GM12878 (cell line): ENCODE data around the gene RBMS3. TPM values are rescaled to one million over a fixed set of nuclear protein-coding genes. Genes with fewer than 3 reads are reported as not detected.

Experiments used
- ATAC-seq: fragments of 200-7000 bp; cut with Tn5 transposase; 3 replicates; pipeline ENCODE4 v1.9.1; 2020; ENCODE audit warnings: mild to moderate bottlenecking, moderate library complexity
- BruUV-seq: library from RNA; stranded (reverse); fragments of 400-500 nt; replicated peaks from 2 replicates; lab custom pipeline; 2021; lab: Mats Ljungman, UMichigan
- CTCF ChIA-PET: fragments of 300-600 bp; sonication (Branson Sonifier 250); formaldehyde crosslinking; extraction: SDS; loops from one replicate; lab custom pipeline; 2021; ENCODE audit warnings: inconsistent platforms; lab: Yijun Ruan, JAX
- POLR2A ChIA-PET: fragments of 350-600 bp; formaldehyde crosslinking; extraction: SDS; loops from one replicate; lab custom pipeline; 2021; ENCODE audit warnings: inconsistent platforms; lab: Charles Lee
- RAD21 ChIA-PET: fragments of 300-600 bp; sonication (Branson Sonifier 250); formaldehyde crosslinking; loops from one replicate; lab custom pipeline; 2023; ENCODE audit warnings: antibody characterized with exemption; ENCODE audit not compliant: unreplicated experiment; lab: Charles Lee
- SMC1A ChIA-PET: fragments of 300-600 bp; sonication (Branson Sonifier 250); formaldehyde crosslinking; loops from one replicate; lab custom pipeline; 2023; ENCODE audit not compliant: unreplicated experiment, uncharacterized antibody; lab: Charles Lee
- DNase-seq: peaks from one replicate; pipeline ENCODE4 v3.0.0-alpha.2; 2011; ENCODE audit warnings: low read depth, low spot score
- FAIRE-seq: peaks from 3 replicates; lab custom pipeline; 2011; peaks lifted over from hg19 to GRCh38; lab: Jason Lieb, UNC
- H2AFZ ChIP-seq: 2 replicates; pipeline ENCODE4 v1.6.0; 2011; ENCODE audit warnings: low read depth, low read length, control low read depth; ENCODE audit not compliant: control insufficient read depth
- H3K27ac ChIP-seq: 2 replicates; pipeline ENCODE4 v1.5.1; 2011; ENCODE audit warnings: control low read depth; ENCODE audit not compliant: control insufficient read depth, insufficient read depth
- H3K27me3 ChIP-seq, 2 experiments: replicated peaks in 1 of 2; 2 replicates each; pipeline versions ENCODE4 v1.6.0 to v1.6.1; 2011; ENCODE audit warnings: low read length in 1 of 2; ENCODE audit not compliant: control insufficient read depth in 2 of 2, insufficient read depth in 2 of 2
- H3K36me3 ChIP-seq, 2 experiments: 2 replicates each; pipeline ENCODE4 v1.5.1; 2011; ENCODE audit warnings: low read length in 1 of 2; ENCODE audit not compliant: control insufficient read depth in 2 of 2, insufficient read depth in 2 of 2
- H3K4me1 ChIP-seq: 2 replicates; pipeline ENCODE4 v1.6.1; 2011; ENCODE audit warnings: mild to moderate bottlenecking, low read length, moderate library complexity, mixed read lengths; ENCODE audit not compliant: control insufficient read depth, insufficient read depth
- H3K4me2 ChIP-seq: 2 replicates; pipeline ENCODE4 v1.6.0; 2011; ENCODE audit warnings: control low read depth; ENCODE audit not compliant: control insufficient read depth, insufficient read depth
- H3K4me3 ChIP-seq: fragments of 200-600 bp; sonication (generic); 2 replicates; pipeline ENCODE4 v1.5.1; 2016
- H3K79me2 ChIP-seq: 2 replicates; pipeline ENCODE4 v1.6.0; 2011; ENCODE audit warnings: low read length; ENCODE audit not compliant: control insufficient read depth, insufficient read depth
- H3K9ac ChIP-seq: 2 replicates; pipeline ENCODE4 v1.8.0; 2011; ENCODE audit warnings: low read length, control low read depth, mixed read lengths; ENCODE audit not compliant: control insufficient read depth, insufficient read depth
- H3K9me3 ChIP-seq: replicated peaks from 3 replicates; pipeline ENCODE4 v1.5.1; 2011; ENCODE audit warnings: mild to moderate bottlenecking, low read length; ENCODE audit not compliant: control insufficient read depth, insufficient read depth
- H4K20me1 ChIP-seq: 2 replicates; pipeline ENCODE4 v1.6.0; 2011; ENCODE audit not compliant: control insufficient read depth, insufficient read depth
- MEF2B ChIP-seq: fragments of 450-650 bp; IDR thresholded peaks from 2 replicates; pipeline ENCODE4 v1.6.1; 2018; ENCODE audit warnings: mild to moderate bottlenecking, moderate library complexity; ENCODE audit not compliant: partially characterized antibody, poor library complexity, severe bottlenecking
- NFIC ChIP-seq: IDR thresholded peaks from 2 replicates; pipeline ENCODE4 v1.6.1; 2012; ENCODE audit warnings: low read depth, mild to moderate bottlenecking, inconsistent platforms, low read length, moderate library complexity
- TBL1XR1 ChIP-seq: IDR thresholded peaks from 2 replicates; pipeline ENCODE4 v1.6.1; 2012; ENCODE audit warnings: low read depth, low read length, improper control_type of control experiment
- ZNF24 ChIP-seq: fragments of 450-650 bp; IDR thresholded peaks from 2 replicates; pipeline ENCODE4 v1.6.1; 2017; ENCODE audit warnings: antibody characterized with exemption, mild to moderate bottlenecking
- WGBS: methylation state at CpG from one replicate; pipeline ENCODE4 v1.1.6; 2016; ENCODE audit warnings: low lambda C conversion rate; ENCODE audit not compliant: insufficient replicate concordance, insufficient coverage; ENCODE audit errors: missing lambda C conversion rate; 5-methylcytosine and 5-hydroxymethylcytosine counted together
- in situ Hi-C: fragments of 300-500 bp; cut with MboI; formaldehyde crosslinking; loops from 9 replicates; pipeline ENCODE4 v1.14.3; 2018; ENCODE audit warnings: mixed read lengths
- intact Hi-C: fragments of 100-400 bp; cut with micrococcal nuclease; formaldehyde crosslinking; loops from one replicate; pipeline ENCODE4 v1.14.2; 2022; ENCODE audit not compliant: unreplicated experiment
- polyA plus RNA-seq, 11 experiments: library from polyadenylated mRNA; depleted of rRNA in 4 of 11; unstranded in 6 of 11; stranded (reverse) in 5 of 11; fragments of >200 nt; fragmentation: Nextera tagmentation in 4 of 11; fragmentation: Illumina TruSeq in 1 of 11; extraction: Ambion mirVana in 4 of 11; extraction: Trizol in 1 of 11; gene quantifications; 1 replicate in 1 of 11; 2 replicates in 10 of 11; pipeline versions ENCODE4 v1.2.1 to v1.2.3, GENCODE V29; 2011 to 2016; ENCODE audit warnings: inconsistent platforms in 2 of 11, missing spikeins in 2 of 11, low read depth in 1 of 11
- total RNA-seq, 4 experiments: library from RNA; depleted of rRNA in 3 of 4; stranded (reverse); fragments of >200 nt in 3 of 4; fragmentation: Illumina TruSeq in 1 of 4; extraction: Trizol in 1 of 4; gene quantifications; 2 replicates each; pipeline versions ENCODE4 v1.2.1 to v1.2.3, GENCODE V29; 2013 to 2021
- TF ChIP-seq, protein P1 (sequence below): fragments of 450-650 bp; formaldehyde crosslinking; IDR thresholded peaks from 2 replicates; pipeline ENCODE4 v1.5.0; 2022; ENCODE audit warnings: mild to moderate bottlenecking, missing genetic modification characterization
- TF ChIP-seq, protein P2 (sequence below): IDR thresholded peaks from 2 replicates; pipeline ENCODE4 v1.6.1; 2012; ENCODE audit warnings: low read depth, low read length, improper control_type of control experiment
- TF ChIP-seq, protein P3 (sequence below): fragments of 450-650 bp; IDR thresholded peaks from 2 replicates; pipeline ENCODE4 v1.6.1; 2017; ENCODE audit warnings: mild to moderate bottlenecking

RBMS3 gene
- total and polyA plus RNA-seq, 10 of the 15 experiments (the other 5 are each of a cell fraction or from before 2014, with no cell fraction given): 0.79 to 4.7 (median 3.1) TPM

DNA sequence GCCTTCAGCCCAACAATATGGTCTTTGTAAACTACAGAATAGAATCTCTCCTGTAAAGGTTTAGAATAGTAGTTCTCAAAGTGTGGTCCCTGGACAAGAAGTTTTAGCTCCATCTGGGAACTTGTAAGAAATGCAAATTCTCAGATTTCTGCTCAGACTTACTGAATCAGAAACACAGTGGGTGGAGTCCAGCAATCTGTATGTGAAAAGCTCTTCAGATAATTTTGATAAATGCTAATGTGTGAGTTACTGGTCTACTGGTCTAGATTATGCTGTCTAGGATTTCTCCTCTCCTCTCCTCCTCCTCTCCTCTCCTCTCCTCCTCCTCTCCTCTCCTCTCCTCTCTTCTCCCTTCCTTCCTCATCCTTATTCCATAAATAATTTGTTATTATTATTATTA lies 57.5 kb downstream of the RBMS3 start (continued):
- TF ChIP-seq, protein P1, sequence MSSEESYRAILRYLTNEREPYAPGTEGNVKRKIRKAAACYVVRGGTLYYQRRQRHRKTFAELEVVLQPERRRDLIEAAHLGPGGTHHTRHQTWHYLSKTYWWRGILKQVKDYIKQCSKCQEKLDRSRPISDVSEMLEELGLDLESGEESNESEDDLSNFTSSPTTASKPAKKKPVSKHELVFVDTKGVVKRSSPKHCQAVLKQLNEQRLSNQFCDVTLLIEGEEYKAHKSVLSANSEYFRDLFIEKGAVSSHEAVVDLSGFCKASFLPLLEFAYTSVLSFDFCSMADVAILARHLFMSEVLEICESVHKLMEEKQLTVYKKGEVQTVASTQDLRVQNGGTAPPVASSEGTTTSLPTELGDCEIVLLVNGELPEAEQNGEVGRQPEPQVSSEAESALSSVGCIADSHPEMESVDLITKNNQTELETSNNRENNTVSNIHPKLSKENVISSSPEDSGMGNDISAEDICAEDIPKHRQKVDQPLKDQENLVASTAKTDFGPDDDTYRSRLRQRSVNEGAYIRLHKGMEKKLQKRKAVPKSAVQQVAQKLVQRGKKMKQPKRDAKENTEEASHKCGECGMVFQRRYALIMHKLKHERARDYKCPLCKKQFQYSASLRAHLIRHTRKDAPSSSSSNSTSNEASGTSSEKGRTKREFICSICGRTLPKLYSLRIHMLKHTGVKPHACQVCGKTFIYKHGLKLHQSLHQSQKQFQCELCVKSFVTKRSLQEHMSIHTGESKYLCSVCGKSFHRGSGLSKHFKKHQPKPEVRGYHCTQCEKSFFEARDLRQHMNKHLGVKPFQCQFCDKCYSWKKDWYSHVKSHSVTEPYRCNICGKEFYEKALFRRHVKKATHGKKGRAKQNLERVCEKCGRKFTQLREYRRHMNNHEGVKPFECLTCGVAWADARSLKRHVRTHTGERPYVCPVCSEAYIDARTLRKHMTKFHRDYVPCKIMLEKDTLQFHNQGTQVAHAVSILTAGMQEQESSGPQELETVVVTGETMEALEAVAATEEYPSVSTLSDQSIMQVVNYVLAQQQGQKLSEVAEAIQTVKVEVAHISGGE (CRISPR knock-in tag): no peak
- TF ChIP-seq TBL1XR1 (no peak), NFIC (no peak)
- TF ChIP-seq, protein P2, sequence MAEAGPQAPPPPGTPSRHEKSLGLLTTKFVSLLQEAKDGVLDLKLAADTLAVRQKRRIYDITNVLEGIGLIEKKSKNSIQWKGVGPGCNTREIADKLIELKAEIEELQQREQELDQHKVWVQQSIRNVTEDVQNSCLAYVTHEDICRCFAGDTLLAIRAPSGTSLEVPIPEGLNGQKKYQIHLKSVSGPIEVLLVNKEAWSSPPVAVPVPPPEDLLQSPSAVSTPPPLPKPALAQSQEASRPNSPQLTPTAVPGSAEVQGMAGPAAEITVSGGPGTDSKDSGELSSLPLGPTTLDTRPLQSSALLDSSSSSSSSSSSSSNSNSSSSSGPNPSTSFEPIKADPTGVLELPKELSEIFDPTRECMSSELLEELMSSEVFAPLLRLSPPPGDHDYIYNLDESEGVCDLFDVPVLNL: no peak

DNA sequence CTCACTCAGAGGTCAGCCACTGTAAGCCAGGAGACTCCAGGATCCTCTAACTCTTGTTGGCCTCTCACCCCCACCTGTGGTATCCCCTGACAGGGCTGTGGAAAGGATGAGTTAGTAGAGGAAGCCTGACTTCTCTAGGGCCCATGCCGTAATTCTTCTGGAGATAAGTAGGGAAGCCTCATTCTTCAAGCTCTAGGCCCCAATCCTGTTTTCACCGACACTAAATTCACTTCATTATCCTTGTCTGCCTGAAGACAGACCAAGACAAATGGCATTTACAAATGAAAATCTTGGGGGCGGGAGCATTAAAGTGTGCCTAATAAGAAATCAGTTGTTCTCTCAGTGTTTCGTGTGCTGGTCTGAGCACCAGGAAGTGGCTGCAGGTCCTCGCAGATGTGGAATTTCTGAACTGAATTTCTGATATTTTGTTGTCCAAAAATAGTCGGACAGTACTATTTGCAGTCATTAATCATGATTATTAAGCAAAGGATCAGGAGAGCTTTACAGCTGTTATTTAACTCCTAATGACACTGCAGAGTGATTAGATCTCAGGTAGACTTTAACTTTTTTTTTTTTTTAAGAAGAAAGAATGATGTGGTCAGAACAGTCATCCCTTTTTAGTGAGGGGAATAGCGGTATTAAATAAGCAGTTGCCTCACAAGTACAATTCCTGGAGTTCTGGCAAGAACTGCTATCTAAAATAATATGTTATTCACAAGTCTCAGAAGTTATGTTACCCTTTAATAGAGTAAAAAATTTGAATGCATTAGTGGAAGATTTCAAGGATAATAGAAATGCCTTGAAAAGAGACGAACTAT lies 58.4 kb downstream of the RBMS3 start:
- 54% methylated on average over 8 of the region's 8 CpGs for WGBS
- H3K9me3 ChIP-seq: no peaks in the 10 kb centered on the region; the same call in 2 of the 3 replicates
- H4K20me1 ChIP-seq: no peaks in the 10 kb centered on the region
- in situ Hi-C loops: no loop called here
- no peak overlapping the region for H3K4me2 ChIP-seq
- no peaks in the 10 kb centered on the region for H3K4me1 ChIP-seq
- H2AFZ ChIP-seq: no peak overlapping the region; the same call in 1 of the 2 replicates
- BruUV-seq: no TSS peak
- TF ChIP-seq MEF2B: no peak
- no peak for TF ChIP-seq ZNF24
- TF ChIP-seq, protein P3, sequence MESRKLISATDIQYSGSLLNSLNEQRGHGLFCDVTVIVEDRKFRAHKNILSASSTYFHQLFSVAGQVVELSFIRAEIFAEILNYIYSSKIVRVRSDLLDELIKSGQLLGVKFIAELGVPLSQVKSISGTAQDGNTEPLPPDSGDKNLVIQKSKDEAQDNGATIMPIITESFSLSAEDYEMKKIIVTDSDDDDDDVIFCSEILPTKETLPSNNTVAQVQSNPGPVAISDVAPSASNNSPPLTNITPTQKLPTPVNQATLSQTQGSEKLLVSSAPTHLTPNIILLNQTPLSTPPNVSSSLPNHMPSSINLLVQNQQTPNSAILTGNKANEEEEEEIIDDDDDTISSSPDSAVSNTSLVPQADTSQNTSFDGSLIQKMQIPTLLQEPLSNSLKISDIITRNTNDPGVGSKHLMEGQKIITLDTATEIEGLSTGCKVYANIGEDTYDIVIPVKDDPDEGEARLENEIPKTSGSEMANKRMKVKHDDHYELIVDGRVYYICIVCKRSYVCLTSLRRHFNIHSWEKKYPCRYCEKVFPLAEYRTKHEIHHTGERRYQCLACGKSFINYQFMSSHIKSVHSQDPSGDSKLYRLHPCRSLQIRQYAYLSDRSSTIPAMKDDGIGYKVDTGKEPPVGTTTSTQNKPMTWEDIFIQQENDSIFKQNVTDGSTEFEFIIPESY: no peak
- TF ChIP-seq, all 136 proteins: peak for 0
- no peak overlapping the region for H3K9ac ChIP-seq
- ATAC-seq: peak; percentile 47; the same call in 2 of the 3 replicates
- H3K4me3 ChIP-seq: no peak overlapping the region
- POLR2A ChIA-PET: no interaction called here
- H3K79me2 ChIP-seq: no peaks in the 10 kb centered on the region
- H3K27me3 ChIP-seq: no peaks in the 10 kb centered on the region
- no peak for FAIRE-seq
- RAD21 ChIA-PET: interaction anchor here (1.3 to 2.7 kb wide), 2 partner anchors 9 to 15 kb away, joined by 6 to 14 read pairs; no protein-coding TSS in a partner anchor
- no peak overlapping the region for H3K27ac ChIP-seq
- SMC1A ChIA-PET: interaction anchor here (0.6 to 13.3 kb wide), 6 partner anchors 10 to 247 kb away, joined by 3 to 190 read pairs (median 6); partner anchors contain the start of gene RBMS3
- CTCF ChIA-PET: interaction anchor here (1.1 kb wide), 1 partner anchor 14 kb away, joined by 3 read pairs; no protein-coding TSS in a partner anchor
- DNase-seq: no peak
- intact Hi-C loops: no loop called here
- no peaks in the 10 kb centered on the region for H3K36me3 ChIP-seq
